B cell (primary cell): ENCODE measurements around the gene LPCAT3. TPM values are rescaled to one million over a fixed set of nuclear protein-coding genes. Genes with fewer than 3 reads are reported as not detected.

ENCODE experiments used
- ATAC-seq: fragments of 200-7000 bp; cut with Tn5 transposase; one replicate; pipeline ENCODE4 v1.10.0; 2021; ENCODE audit warnings: low read depth, mild to moderate bottlenecking, moderate number of reproducible peaks, moderate library complexity
- CTCF ChIA-PET: fragments of 350-600 bp; sonication (Branson Sonifier 250); formaldehyde crosslinking; loops from one replicate; lab custom pipeline; 2021; ENCODE audit warnings: antibody characterized with exemption, inconsistent platforms; lab: Charles Lee
- POLR2A ChIA-PET: fragments of 350-600 bp; sonication (Branson Sonifier 250); formaldehyde crosslinking; loops from one replicate; lab custom pipeline; 2021; ENCODE audit warnings: antibody characterized with exemption; lab: Charles Lee
- DNase-seq: peaks from one replicate; pipeline ENCODE4 v3.0.0; 2013
- H2AFZ ChIP-seq: 2 replicates; pipeline ENCODE4 v1.6.1; 2012; ENCODE audit warnings: mild to moderate bottlenecking, low read depth, low read length; ENCODE audit not compliant: insufficient read depth, poor library complexity, severe bottlenecking
- H3K27ac ChIP-seq, 2 donors: 1 replicate in 1 of 2; 2 replicates in 1 of 2; pipeline ENCODE4 v1.5.1; 2012 to 2013; ENCODE audit warnings: low read length in 2 of 2, mild to moderate bottlenecking in 2 of 2, moderate library complexity in 1 of 2
- H3K27me3 ChIP-seq, 4 experiments: fragments of 200-600 bp in 1 of 4; sonication (generic) in 1 of 4; replicated peaks in 1 of 4; 1 replicate in 2 of 4; 2 replicates in 2 of 4; pipeline versions ENCODE4 v1.6.1 to v1.7.0; 2013 to 2016; ENCODE audit warnings: low read length in 3 of 4, mild to moderate bottlenecking in 2 of 4, mixed read lengths in 1 of 4, moderate library complexity in 1 of 4; ENCODE audit not compliant: insufficient read depth in 4 of 4, control insufficient read depth in 3 of 4; ENCODE audit errors: control extremely low read depth in 1 of 4
- H3K36me3 ChIP-seq, 2 experiments: replicated peaks in 1 of 2; 1 replicate in 1 of 2; 2 replicates in 1 of 2; pipeline versions ENCODE4 v1.6.1 to v1.7.1; 2013; ENCODE audit warnings: low read length in 1 of 2; ENCODE audit not compliant: insufficient read depth in 2 of 2, control insufficient read depth in 1 of 2; ENCODE audit errors: control extremely low read depth in 1 of 2, extremely low read depth in 1 of 2
- H3K4me1 ChIP-seq, 2 donors: fragments of 200-600 bp in 1 of 2; sonication (generic) in 1 of 2; 1 replicate in 1 of 2; 2 replicates in 1 of 2; pipeline versions ENCODE4 v1.5.1 to v1.6.1; 2013 to 2017; ENCODE audit warnings: low read length in 2 of 2; ENCODE audit not compliant: control insufficient read depth in 2 of 2, insufficient read depth in 2 of 2
- H3K4me2 ChIP-seq: replicated peaks from 2 replicates; pipeline ENCODE3; 2012; ENCODE audit warnings: mild to moderate bottlenecking, low read depth, low read length; ENCODE audit not compliant: poor library complexity, severe bottlenecking
- H3K4me3 ChIP-seq, 5 experiments: fragments of 200-600 bp in 1 of 5; sonication (generic) in 1 of 5; 1 replicate in 3 of 5; 2 replicates in 2 of 5; pipeline versions ENCODE4 v1.5.1 to v1.7.0; 2011 to 2016; ENCODE audit warnings: low read length in 4 of 5, mild to moderate bottlenecking in 4 of 5, low read depth in 2 of 5, control low read depth in 1 of 5, moderate library complexity in 1 of 5; ENCODE audit not compliant: insufficient read depth in 1 of 5; ENCODE audit errors: control extremely low read depth in 1 of 5, extremely low read depth in 1 of 5
- H3K79me2 ChIP-seq: fragments of 200-600 bp; sonication (generic); one replicate; pipeline ENCODE4 v1.6.0; 2016; ENCODE audit warnings: low read length; ENCODE audit not compliant: control insufficient read depth, insufficient read depth
- H3K9ac ChIP-seq: fragments of 200-600 bp; sonication (generic); 2 replicates; pipeline ENCODE4 v1.6.1; 2017; ENCODE audit warnings: mild to moderate bottlenecking, low read length, moderate library complexity
- H3K9me3 ChIP-seq, 3 donors: one replicate each; pipeline versions ENCODE4 v1.6.1 to v1.7.1; 2013; ENCODE audit warnings: low read length in 2 of 3; ENCODE audit not compliant: control insufficient read depth in 2 of 3, insufficient read depth in 1 of 3; ENCODE audit errors: control extremely low read depth in 1 of 3
- H4K20me1 ChIP-seq: 2 replicates; pipeline ENCODE4 v1.6.0; 2012; ENCODE audit warnings: mild to moderate bottlenecking, low read length; ENCODE audit not compliant: insufficient read depth, control insufficient read depth, poor library complexity, severe bottlenecking
- H3K27ac Mint-ChIP-seq: one replicate; pipeline ENCODE4 v1.8.0; 2021; ENCODE audit warnings: mixed read lengths
- H3K27me3 Mint-ChIP-seq: one replicate; pipeline ENCODE4 v1.8.0; 2021; ENCODE audit warnings: mixed read lengths
- H3K4me1 Mint-ChIP-seq: one replicate; pipeline ENCODE4 v1.8.0; 2021; ENCODE audit warnings: mixed read lengths
- H3K4me3 Mint-ChIP-seq: one replicate; pipeline ENCODE4 v1.8.0; 2021; ENCODE audit warnings: mixed read lengths
- H3K9me3 Mint-ChIP-seq: one replicate; pipeline ENCODE4 v1.8.0; 2022; ENCODE audit warnings: mixed read lengths; ENCODE audit not compliant: insufficient read depth
- EZH2 ChIP-seq: IDR thresholded peaks from 2 replicates; pipeline ENCODE4 v1.6.1; 2012; ENCODE audit warnings: borderline replicate concordance, low read depth, mild to moderate bottlenecking, moderate library complexity, low read length; ENCODE audit not compliant: insufficient read depth, poor library complexity, severe bottlenecking
- WGBS: methylation state at CpG from one replicate; pipeline ENCODE4 v1.1.5; 2013; ENCODE audit warnings: missing lambda C conversion rate; ENCODE audit not compliant: insufficient coverage; 5-methylcytosine and 5-hydroxymethylcytosine counted together
- intact Hi-C: fragments of 100-400 bp; cut with micrococcal nuclease; formaldehyde crosslinking; loops from one replicate; pipeline ENCODE4 v1.10.0; 2022
- polyA plus RNA-seq: library from polyadenylated mRNA; depleted of rRNA; stranded (reverse); fragments of >200 nt; gene quantifications from 2 replicates; pipeline ENCODE4 v1.2.3, GENCODE V29; 2012
- total RNA-seq, 2 donors: library from RNA; stranded (reverse); fragments of 120-200 nt in 1 of 2; gene quantifications; 1 replicate in 1 of 2; 2 replicates in 1 of 2; pipeline versions ENCODE4 v1.2.3 to v1.2.4, GENCODE V29; 2013 to 2022
- TF ChIP-seq, protein P1 (sequence below): fragments of 200-600 bp; IDR thresholded peaks from one replicate; pipeline ENCODE4 v1.8.0; 2022; ENCODE audit warnings: antibody characterized with exemption, mild to moderate bottlenecking

LPCAT3 gene
- total and polyA plus RNA-seq, 2 donors (not counting 1 experiment from before 2014, with no cell fraction given): 17.6 to 26.2 TPM

DNA sequence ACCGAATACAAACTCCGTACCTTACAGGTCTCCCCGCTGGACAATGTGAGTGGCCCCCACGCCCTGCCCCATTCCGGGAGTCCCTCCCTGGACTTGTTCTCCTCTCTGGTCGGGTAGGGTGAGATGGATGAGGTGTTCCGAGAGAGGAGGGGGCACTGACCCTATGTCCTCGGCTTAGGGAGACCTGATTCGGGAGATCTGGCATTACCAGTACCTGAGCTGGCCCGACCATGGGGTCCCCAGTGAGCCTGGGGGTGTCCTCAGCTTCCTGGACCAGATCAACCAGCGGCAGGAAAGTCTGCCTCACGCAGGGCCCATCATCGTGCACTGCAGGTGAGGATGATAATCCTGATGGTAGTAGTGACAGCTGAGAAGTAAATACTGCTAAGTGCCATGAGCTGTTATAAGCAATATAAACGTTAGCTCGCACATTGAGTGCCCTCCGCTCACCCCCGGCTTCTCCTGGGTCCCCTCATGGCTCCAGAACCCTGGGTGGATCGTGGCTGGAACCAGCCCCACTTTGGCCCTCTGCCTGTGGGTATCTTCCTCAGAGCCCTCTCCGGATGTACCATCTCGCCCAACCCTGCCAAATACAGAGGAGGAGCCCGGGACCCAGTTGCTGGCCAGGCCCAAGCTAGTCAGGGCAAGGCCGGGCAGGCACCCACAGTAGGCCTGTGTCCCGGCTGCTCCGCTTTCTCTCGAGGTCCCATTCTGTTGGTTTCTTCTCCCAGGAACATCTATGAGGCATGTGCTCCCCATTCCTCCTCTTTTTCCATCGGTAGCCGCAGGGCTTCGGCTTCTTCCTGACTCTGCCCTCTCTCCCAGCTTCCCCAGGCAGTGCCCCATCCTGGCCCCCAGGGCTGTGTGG lies 60.3 kb downstream of the LPCAT3 start:
- ChIA-PET CTCF (interaction anchor here (0.9 to 13.5 kb wide), 7 partner anchors 10 to 205 kb away, joined by 3 to 944 read pairs (median 8); partner anchors contain the start of genes C12orf57, MLF2, PTPN6 and RNU7-1), POLR2A (interaction anchor here (0.6 to 18.2 kb wide), 7 partner anchors 11 to 657 kb away, joined by 3 to 662 read pairs (median 5); partner anchors contain the start of genes C12orf57, ENO2, PTPN6 and RNU7-1)
- Histone ChIP-seq H3K27ac (peak overlapping the region; percentile 95 to 99), H3K4me3 (peak overlapping the region; percentile 43 to 57 (median 54)), H3K27me3 (no peaks in the 10 kb centered on the region), H3K9ac (peak overlapping the region; percentile 69), H3K9me3 (no peaks in the 10 kb centered on the region), H4K20me1 (peaks cover 44% of the 10 kb centered on the region), H3K4me1 (peaks cover 90 to 95% of the 10 kb centered on the region in 2 donors), H3K36me3 (peaks cover 0 to 89% of the 10 kb centered on the region in 2 experiments), H3K79me2 (peaks cover 74% of the 10 kb centered on the region), H2AFZ (no peak overlapping the region), H3K4me2 (peak overlapping the region; percentile 92)
- intact Hi-C loops: no loop called here
- H3K9me3 Mint-ChIP-seq: no peaks in the 10 kb centered on the region
- H3K4me3 Mint-ChIP-seq: peak overlapping the region; percentile 91
- H3K27ac Mint-ChIP-seq: peak overlapping the region; percentile 98
- TF ChIP-seq EZH2: no peak
- TF ChIP-seq, protein P1, sequence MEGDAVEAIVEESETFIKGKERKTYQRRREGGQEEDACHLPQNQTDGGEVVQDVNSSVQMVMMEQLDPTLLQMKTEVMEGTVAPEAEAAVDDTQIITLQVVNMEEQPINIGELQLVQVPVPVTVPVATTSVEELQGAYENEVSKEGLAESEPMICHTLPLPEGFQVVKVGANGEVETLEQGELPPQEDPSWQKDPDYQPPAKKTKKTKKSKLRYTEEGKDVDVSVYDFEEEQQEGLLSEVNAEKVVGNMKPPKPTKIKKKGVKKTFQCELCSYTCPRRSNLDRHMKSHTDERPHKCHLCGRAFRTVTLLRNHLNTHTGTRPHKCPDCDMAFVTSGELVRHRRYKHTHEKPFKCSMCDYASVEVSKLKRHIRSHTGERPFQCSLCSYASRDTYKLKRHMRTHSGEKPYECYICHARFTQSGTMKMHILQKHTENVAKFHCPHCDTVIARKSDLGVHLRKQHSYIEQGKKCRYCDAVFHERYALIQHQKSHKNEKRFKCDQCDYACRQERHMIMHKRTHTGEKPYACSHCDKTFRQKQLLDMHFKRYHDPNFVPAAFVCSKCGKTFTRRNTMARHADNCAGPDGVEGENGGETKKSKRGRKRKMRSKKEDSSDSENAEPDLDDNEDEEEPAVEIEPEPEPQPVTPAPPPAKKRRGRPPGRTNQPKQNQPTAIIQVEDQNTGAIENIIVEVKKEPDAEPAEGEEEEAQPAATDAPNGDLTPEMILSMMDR: no peak
- ATAC-seq (no peak), DNase-seq (peak; percentile 39)
- H3K27me3 Mint-ChIP-seq: no peaks in the 10 kb centered on the region
- 77% methylated on average over 22 of the region's 28 CpGs for WGBS
- peaks cover 97% of the 10 kb centered on the region for H3K4me1 Mint-ChIP-seq
